Measurements from ENCODE around the gene MAPK8IP2.
"Not testable (repeated sequence)": the region's sequence is repeated elsewhere in the genome, so short reads cannot be mapped to it uniquely, and the experiment has no call there.

The MAPK8IP2 gene

GRCh38 chr22:50601669-50602337, 1.2 kb downstream of the MAPK8IP2 start:
- no peak for DNase-seq

GRCh38 chr22:50602338-50602700, 1.7 kb downstream of the MAPK8IP2 start:
- DNase-seq = no peak

GRCh38 chr22:50603511-50604255, 3.1 kb downstream of the MAPK8IP2 start:
- no peak for DNase-seq

- no peak for DNase-seq
Measured at GRCh38 chr22:50604256-50605001, 3.8 kb downstream of the MAPK8IP2 start.

GRCh38 chr22:50605002-50605612, 4.5 kb downstream of the MAPK8IP2 start:
- no peak for DNase-seq

GRCh38 chr22:50605613-50606074, 5.1 kb downstream of the MAPK8IP2 start:
- DNase-seq = no peak

GRCh38 chr22:50606165-50606945, 5.8 kb downstream of the MAPK8IP2 start:
- DNase-seq = no peak

GRCh38 chr22:50606946-50607658, 6.5 kb downstream of the MAPK8IP2 start:
- DNase-seq = no peak

- no peak for DNase-seq
Measured at GRCh38 chr22:50607659-50608020, 7.0 kb downstream of the MAPK8IP2 start.

- not testable (repeated sequence) for DNase-seq
Measured at GRCh38 chr22:50608058-50608840, 7.7 kb downstream of the MAPK8IP2 start.

- no peak for DNase-seq
Measured at GRCh38 chr22:50608996-50609395, 8.4 kb downstream of the MAPK8IP2 start.

- no peak for DNase-seq
Measured at GRCh38 chr22:50609599-50609998, 9.0 kb downstream of the MAPK8IP2 start.

- no peak for DNase-seq
Measured at GRCh38 chr22:50610041-50610451, 9.5 kb downstream of the MAPK8IP2 start.

- DNase-seq = no peak
Measured at GRCh38 chr22:50610581-50610980, 10.0 kb downstream of the MAPK8IP2 start.

GRCh38 chr22:50611341-50612060, 10.9 kb downstream of the MAPK8IP2 start:
- DNase-seq = no peak

GRCh38 chr22:50612168-50612527, 11.6 kb downstream of the MAPK8IP2 start:
- no peak for DNase-seq

GRCh38 chr22:50612528-50613221, 12.1 kb downstream of the MAPK8IP2 start:
- DNase-seq = peak; percentile 65

GRCh38 chr22:50613291-50613981, 12.8 kb downstream of the MAPK8IP2 start:
- DNase-seq = peak; percentile 81

- DNase-seq = not testable (repeated sequence)
Measured at GRCh38 chr22:50614296-50614695, 13.7 kb downstream of the MAPK8IP2 start.

All from NCI-H69 (cell line).